IPS-20b (cell line): ENCODE measurements around the gene BMPR1A.

ENCODE experiments used
- H3K27ac ChIP-seq: one replicate; pipeline ENCODE4 v1.5.1; 2013; ENCODE audit warnings: low read length
- H3K27me3 ChIP-seq: 2 replicates; pipeline ENCODE4 v1.6.1; 2013; ENCODE audit warnings: mild to moderate bottlenecking, low read length, inconsistent platforms; ENCODE audit not compliant: insufficient read depth
- H3K36me3 ChIP-seq: 2 replicates; pipeline ENCODE4 v1.6.1; 2013; ENCODE audit warnings: low read depth, mild to moderate bottlenecking, inconsistent platforms, low read length, moderate library complexity; ENCODE audit not compliant: insufficient read depth
- H3K4me1 ChIP-seq: 2 replicates; pipeline ENCODE4 v1.6.1; 2013; ENCODE audit warnings: mild to moderate bottlenecking, control low read depth, inconsistent platforms, low read length, moderate library complexity; ENCODE audit not compliant: insufficient read depth
- H3K4me3 ChIP-seq: 2 replicates; pipeline ENCODE4 v1.5.1; 2013; ENCODE audit warnings: mild to moderate bottlenecking, low read length, inconsistent platforms
- H3K9ac ChIP-seq: 2 replicates; pipeline ENCODE4 v1.6.1; 2013; ENCODE audit warnings: low read depth, mild to moderate bottlenecking, inconsistent platforms, low read length, moderate library complexity
- H3K9me3 ChIP-seq: 2 replicates; pipeline ENCODE4 v1.6.1; 2013; ENCODE audit warnings: mild to moderate bottlenecking, low read depth, low read length, inconsistent platforms; ENCODE audit not compliant: insufficient read depth

The BMPR1A gene

DNA sequence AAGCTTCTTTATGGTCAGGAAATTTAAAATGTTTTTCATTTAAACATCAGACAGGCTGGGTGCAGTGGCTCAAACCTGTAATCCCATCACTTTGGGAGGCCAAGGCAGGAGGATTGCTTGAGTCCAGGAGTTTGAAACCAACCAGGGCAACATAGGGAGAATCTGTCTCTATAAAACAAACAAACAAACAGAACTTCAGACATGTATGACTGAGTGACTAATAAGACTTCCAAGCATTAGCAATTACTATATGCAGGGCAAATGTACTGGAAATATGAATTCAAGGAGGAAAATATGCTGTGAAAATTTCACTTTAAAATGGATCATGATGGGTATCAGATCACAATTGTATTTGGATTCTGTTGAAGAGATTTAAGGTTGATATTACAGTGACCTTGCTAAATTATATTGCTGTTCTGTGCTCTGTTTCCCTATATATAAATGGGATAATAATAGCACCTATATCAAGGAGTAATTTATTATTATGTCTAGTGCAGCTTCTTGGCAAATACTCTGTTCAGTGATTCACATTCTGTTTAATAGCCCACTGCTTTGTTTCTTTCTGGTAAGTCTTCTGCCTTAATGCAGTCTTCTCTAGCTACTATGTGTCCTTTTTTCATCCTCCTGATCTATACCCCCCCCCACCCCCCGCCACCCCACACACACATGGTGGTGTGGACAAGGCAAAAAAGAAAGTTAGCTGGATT lies 36.2 kb downstream of the BMPR1A start:
- Histone ChIP-seq H3K36me3 (peaks cover 8% of the 10 kb centered on the region; the same call in 1 of the 2 replicates), H3K9ac (no peak overlapping the region), H3K27me3 (no peaks in the 10 kb centered on the region), H3K4me1 (peaks cover 20% of the 10 kb centered on the region), H3K27ac (no peak overlapping the region), H3K9me3 (no peaks in the 10 kb centered on the region), H3K4me3 (no peak overlapping the region)

DNA sequence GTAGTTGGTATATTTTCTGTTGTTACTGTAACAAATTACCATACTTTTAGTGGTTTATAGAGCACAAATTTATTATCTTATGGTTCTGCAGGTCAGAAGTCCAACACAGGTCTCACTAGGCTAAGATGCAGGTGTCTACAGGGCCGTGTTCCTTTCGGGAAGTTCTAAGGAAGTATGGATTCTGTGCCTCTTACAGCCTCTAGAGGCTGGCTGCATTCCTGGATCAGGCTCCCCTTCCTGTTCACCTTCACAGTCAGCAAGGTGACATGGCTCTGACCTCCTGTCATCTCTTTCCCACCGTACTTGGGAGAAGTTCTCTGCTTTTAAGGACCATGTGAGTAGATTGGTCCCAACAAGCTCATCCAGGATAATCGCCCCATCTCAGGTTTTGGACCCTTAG lies 37.3 kb downstream of the BMPR1A start:
- no peaks in the 10 kb centered on the region for H3K9me3 ChIP-seq
- no peak overlapping the region for H3K9ac ChIP-seq
- H3K27me3 ChIP-seq, result no peaks in the 10 kb centered on the region
- peaks cover 29% of the 10 kb centered on the region for H3K4me1 ChIP-seq
- H3K36me3 ChIP-seq, result peaks cover 8% of the 10 kb centered on the region; the same call in 1 of the 2 replicates
- H3K4me3 ChIP-seq, result no peak overlapping the region
- no peak overlapping the region for H3K27ac ChIP-seq

DNA sequence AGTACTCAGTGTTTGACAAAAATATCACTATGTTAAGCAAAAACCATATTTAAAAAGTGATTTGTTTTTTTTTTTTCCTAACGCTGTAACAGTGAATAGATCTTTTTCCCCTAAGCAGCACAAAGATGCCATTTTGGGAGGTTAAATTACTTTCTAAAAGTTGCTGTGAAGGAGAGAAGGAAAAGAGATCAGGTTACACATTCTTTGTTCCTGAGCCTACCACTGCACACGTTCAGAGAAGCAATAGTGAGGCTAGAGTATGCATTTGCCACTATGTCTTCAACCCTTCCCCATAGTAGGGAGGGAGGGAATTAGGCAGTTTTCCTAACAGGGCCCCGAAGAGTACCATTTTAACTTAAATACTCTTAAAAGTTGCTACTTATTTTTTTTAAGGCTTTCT lies 38.9 kb downstream of the BMPR1A start:
- Histone ChIP-seq H3K4me3 (peak overlapping the region; percentile 43; the same call in 1 of the 2 replicates), H3K27ac (peak overlapping the region; percentile 40), H3K9ac (peak overlapping the region; percentile 63; the same call in 1 of the 2 replicates)

GRCh38 chr10:86798025-86798424 lies 41.6 kb downstream of the BMPR1A start:
- Histone ChIP-seq H3K27ac (no peak overlapping the region), H3K27me3 (no peaks in the 10 kb centered on the region), H3K9me3 (no peaks in the 10 kb centered on the region), H3K9ac (no peak overlapping the region), H3K4me1 (peaks cover 54% of the 10 kb centered on the region), H3K36me3 (peaks cover 8% of the 10 kb centered on the region; the same call in 1 of the 2 replicates), H3K4me3 (no peak overlapping the region)

More for the DNA sequence above, 38.9 kb downstream of the BMPR1A start:
- H3K4me1 ChIP-seq, result peaks cover 44% of the 10 kb centered on the region
- peaks cover 8% of the 10 kb centered on the region; the same call in 1 of the 2 replicates for H3K36me3 ChIP-seq
- H3K9me3 ChIP-seq, result no peaks in the 10 kb centered on the region
- H3K27me3 ChIP-seq, result no peaks in the 10 kb centered on the region

GRCh38 chr10:86798611-86799010 lies 42.2 kb downstream of the BMPR1A start:
- Histone ChIP-seq H3K4me1 (peaks cover 55% of the 10 kb centered on the region), H3K4me3 (peak overlapping the region; percentile 4; the same call in 1 of the 2 replicates), H3K36me3 (peaks cover 6% of the 10 kb centered on the region; the same call in 1 of the 2 replicates), H3K9me3 (no peaks in the 10 kb centered on the region), H3K27ac (no peak overlapping the region), H3K9ac (peak overlapping the region; percentile 58; the same call in 1 of the 2 replicates), H3K27me3 (no peaks in the 10 kb centered on the region)

DNA sequence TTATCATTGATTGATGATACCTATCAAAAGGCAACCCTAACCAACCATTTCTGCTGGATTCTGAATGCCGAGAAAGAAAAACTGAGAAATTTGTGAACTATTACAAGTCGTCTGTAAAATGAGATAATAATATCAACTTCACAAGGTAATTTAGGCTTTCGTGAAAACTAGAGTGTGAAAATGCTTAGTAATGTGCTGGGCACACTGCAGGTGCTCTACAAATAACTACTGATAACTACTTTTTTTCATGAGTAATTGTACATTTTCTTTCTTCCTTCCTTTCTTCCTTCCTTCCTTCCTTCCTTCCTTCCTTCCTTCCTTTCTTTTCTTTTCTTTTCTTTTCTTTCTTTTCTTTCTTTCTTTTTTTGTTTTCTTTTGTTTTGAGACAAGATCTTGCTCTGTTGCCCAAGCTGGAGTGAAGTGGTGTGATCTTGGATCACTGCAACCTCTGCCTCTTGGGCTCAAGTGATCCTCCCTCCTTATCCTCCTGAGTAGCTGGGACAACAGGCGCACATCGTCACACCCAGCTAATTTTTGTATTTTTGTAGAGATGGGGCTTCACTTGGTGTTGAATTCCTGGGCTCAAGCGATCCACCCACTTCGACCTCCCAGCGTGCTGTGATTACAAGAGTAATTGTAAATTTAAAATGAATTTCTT lies 42.9 kb downstream of the BMPR1A start:
- no peaks in the 10 kb centered on the region for H3K27me3 ChIP-seq
- peak overlapping the region; percentile 4; the same call in 1 of the 2 replicates for H3K4me3 ChIP-seq
- no peaks in the 10 kb centered on the region for H3K9me3 ChIP-seq
- no peaks in the 10 kb centered on the region for H3K36me3 ChIP-seq
- peaks cover 51% of the 10 kb centered on the region; the same call in 1 of the 2 replicates for H3K4me1 ChIP-seq
- H3K9ac ChIP-seq, result peak overlapping the region; percentile 58; the same call in 1 of the 2 replicates
- peak overlapping the region; percentile 53 for H3K27ac ChIP-seq

DNA sequence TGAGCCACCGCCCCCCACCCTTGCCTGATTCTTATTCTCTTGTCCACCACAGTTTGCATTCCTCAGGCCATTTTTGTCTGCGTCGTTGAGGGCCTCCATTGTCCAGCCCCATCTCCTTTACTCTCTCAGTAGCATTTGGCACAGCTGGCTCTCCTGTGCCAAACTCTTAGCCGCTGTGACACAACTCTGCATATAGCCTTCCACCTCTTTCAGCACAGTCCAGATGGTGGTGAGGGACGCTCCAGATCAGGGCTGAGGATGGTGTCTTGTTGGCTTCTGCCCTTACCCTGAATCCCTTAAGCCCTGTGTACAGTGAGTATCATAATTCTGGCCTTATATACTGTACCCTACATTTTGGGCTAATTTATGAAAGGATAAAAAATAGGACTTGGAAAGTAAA lies 45.6 kb downstream of the BMPR1A start:
- Histone ChIP-seq H3K4me3 (no peak overlapping the region), H3K27ac (peak overlapping the region; percentile 51), H3K36me3 (no peaks in the 10 kb centered on the region), H3K27me3 (no peaks in the 10 kb centered on the region), H3K9me3 (no peaks in the 10 kb centered on the region), H3K9ac (no peak overlapping the region), H3K4me1 (peaks cover 39% of the 10 kb centered on the region; the same call in 1 of the 2 replicates)

- no peak overlapping the region for H3K4me3 ChIP-seq
- no peaks in the 10 kb centered on the region for H3K27me3 ChIP-seq
- H3K36me3 ChIP-seq, result no peaks in the 10 kb centered on the region
- no peak overlapping the region for H3K9ac ChIP-seq
- H3K4me1 ChIP-seq, result peaks cover 39% of the 10 kb centered on the region; the same call in 1 of the 2 replicates
- H3K27ac ChIP-seq, result no peak overlapping the region
- H3K9me3 ChIP-seq, result no peaks in the 10 kb centered on the region
These were observed 46.2 kb downstream of the BMPR1A start for GRCh38 chr10:86802473-86803108.

- Histone ChIP-seq H3K4me1 (peaks cover 34% of the 10 kb centered on the region; the same call in 1 of the 2 replicates), H3K36me3 (no peaks in the 10 kb centered on the region), H3K4me3 (no peak overlapping the region), H3K27ac (no peak overlapping the region), H3K27me3 (no peaks in the 10 kb centered on the region), H3K9me3 (no peaks in the 10 kb centered on the region), H3K9ac (no peak overlapping the region)
These were observed 46.7 kb downstream of the BMPR1A start for GRCh38 chr10:86803156-86803555.

GRCh38 chr10:86804805-86805204 lies 48.4 kb downstream of the BMPR1A start:
- Histone ChIP-seq H3K36me3 (no peaks in the 10 kb centered on the region), H3K27ac (no peak overlapping the region), H3K4me3 (no peak overlapping the region), H3K27me3 (no peaks in the 10 kb centered on the region), H3K4me1 (peaks cover 25% of the 10 kb centered on the region; the same call in 1 of the 2 replicates), H3K9ac (no peak overlapping the region), H3K9me3 (no peaks in the 10 kb centered on the region)

DNA sequence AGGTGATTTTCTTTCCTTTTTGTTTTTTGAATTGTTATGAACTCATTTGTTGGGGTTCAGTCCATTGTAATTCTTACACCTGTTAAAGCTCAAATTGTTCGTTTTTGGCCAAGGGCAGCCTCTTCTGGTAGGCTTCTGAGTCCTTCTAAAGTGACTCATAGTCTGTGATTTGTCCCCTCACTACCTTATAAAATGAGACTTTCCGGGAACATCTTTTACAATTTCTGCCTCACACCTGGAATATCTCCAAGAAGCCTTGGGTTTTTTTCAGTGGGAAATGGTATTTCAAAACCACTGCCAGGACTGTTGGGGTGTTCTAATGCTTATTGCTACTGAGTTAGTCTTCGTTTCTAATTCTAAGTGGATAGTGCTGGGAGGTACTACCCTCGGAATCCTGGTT lies 56.7 kb downstream of the BMPR1A start:
- no peak overlapping the region for H3K9ac ChIP-seq
- H3K9me3 ChIP-seq, result no peaks in the 10 kb centered on the region
- peaks cover 14% of the 10 kb centered on the region for H3K36me3 ChIP-seq
- H3K4me3 ChIP-seq, result no peak overlapping the region
- H3K27ac ChIP-seq, result no peak overlapping the region
- peaks cover 22% of the 10 kb centered on the region for H3K4me1 ChIP-seq
- no peaks in the 10 kb centered on the region for H3K27me3 ChIP-seq
